GM18499 (cell line): ENCODE data around the gene LDHAL6B.

ENCODE experiments used
- ATAC-seq: cut with Tn5 transposase; IDR thresholded peaks from one replicate; pipeline ENCODE4 v1.9.1; 2021; ENCODE audit warnings: moderate number of reproducible peaks; ENCODE audit not compliant: insufficient read depth, unreplicated experiment

LDHAL6B gene

GRCh38 chr15:59247364-59247763 lies 40.7 kb downstream of the LDHAL6B start:
- no peak for ATAC-seq

- ATAC-seq, result no peak
Observed at GRCh38 chr15:59249816-59250215, 43.2 kb downstream of the LDHAL6B start.

- ATAC-seq, result no peak
Observed at GRCh38 chr15:59250249-59250648, 43.6 kb downstream of the LDHAL6B start.

GRCh38 chr15:59251001-59251845 lies 44.6 kb downstream of the LDHAL6B start:
- peak; percentile 49 for ATAC-seq

GRCh38 chr15:59252137-59252536 lies 45.5 kb downstream of the LDHAL6B start:
- no peak for ATAC-seq

- no peak for ATAC-seq
Observed at GRCh38 chr15:59255680-59256336, 49.2 kb downstream of the LDHAL6B start.

GRCh38 chr15:59256482-59256881 lies 49.8 kb downstream of the LDHAL6B start:
- no peak for ATAC-seq

- no peak for ATAC-seq
Observed at GRCh38 chr15:59257140-59257539, 50.5 kb downstream of the LDHAL6B start.
